ENCODE results near the gene DMRTB1. TPM values are rescaled to one million over a fixed set of nuclear protein-coding genes. Genes with fewer than 3 reads are reported as not detected.

Gene DMRTB1
- total RNA-seq, 1 experiment from 2014 or later: not detected

GRCh38 chr1:53507116-53507820, 48.1 kb downstream of the DMRTB1 start:
- no peak for DNase-seq (ENCODE audit: low spot score)

DNA sequence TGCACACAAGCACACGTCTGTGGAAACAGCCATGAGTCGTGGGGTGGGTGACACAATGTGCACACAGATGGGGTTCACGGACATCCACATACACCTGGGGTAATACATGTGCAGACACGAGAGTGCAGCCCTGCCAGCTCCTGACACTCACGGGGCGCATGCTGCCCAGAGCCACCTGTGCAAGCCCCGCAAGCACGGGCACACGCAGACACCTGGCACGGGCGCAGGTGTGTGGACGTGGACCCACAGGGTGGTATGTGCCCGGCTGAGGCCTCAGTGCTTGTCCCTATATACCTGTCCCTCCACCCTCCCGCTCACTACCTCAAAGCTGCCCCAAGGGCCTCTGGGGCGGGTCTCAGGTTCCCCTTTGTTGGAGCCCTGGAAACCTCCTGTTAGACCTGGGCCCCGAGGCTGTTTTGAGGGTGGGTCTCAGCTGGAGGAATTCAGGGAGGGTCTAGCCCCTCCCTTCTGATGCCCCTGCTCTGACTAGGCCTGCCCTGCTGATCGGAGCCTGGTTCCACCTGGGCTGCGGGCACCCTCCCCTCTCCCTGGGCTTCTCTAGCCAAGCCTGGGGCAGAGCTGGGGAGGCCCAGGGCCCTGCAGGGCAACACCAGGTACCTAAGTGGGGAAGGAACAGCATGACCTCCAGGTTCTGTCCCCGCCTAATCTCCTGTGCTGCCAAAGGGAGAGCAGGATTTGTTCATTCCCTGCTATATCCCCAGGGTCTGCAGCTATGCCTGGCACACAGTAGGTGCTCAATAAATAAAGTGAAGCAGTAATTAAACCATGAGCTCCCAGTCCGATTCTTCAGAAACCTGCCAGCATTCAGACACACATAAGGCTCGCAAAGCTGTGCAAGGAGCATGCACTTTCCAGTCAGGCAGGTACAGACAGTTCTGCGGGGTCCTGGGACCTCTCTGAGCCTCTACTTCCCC, 49.1 kb downstream of the DMRTB1 start:
- DNase-seq (ENCODE audit: low spot score): no peak

DNA sequence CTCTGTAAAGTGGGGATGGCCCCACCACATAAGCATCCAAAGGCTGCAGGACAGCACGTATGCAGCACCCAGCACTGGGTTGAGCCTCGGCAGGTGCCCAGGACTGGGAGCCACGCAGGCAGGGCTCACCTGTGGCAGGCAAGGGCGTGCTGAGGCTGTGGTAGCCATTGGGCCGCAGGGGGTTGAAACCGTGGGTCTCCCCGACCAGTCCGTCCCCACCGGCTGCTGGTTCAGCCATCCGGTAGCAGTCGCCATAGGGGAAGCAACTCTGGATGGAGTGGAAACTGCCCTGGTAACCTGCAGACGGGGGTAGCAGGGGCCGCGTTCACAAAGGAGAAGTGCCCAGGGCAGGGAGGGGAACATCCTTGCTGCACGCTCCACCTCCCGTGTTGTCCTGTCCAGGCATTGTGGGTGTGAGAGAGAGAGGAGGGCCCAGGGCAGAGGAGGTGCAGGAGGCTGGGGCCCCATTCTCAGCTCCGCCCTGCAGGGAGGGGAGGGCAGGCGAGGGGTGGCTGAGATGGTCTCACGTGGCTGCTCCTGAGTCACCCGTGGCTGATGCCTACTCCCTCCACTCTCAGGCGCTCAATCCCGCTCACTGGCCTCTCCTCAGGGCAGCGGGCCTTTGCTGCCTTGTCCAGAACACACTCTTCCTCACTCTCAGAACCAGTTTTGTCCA, 49.9 kb downstream of the DMRTB1 start:
- no peak for DNase-seq (ENCODE audit: low spot score)

DNA sequence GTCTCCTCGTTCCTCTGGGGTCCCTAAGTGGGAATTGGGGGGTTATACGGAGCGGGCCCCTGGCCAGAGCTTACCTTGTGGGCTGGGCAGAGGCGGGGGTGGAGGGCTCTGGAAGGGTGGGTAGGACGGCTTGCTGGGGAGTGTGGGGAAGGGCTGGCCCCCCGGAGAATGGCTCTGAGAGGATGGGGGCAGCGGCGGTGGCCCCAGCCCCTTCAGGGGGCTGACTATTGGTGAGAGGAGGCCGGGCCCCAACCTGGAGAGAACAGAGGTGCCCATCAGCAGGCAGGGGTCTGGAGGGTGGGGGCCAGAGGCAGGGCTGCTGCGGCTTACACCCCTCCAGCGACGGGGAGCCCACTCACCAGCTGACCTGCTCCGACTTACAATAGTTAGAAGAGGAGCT, 50.6 kb downstream of the DMRTB1 start:
- no peak for DNase-seq (ENCODE audit: low spot score)

DNA sequence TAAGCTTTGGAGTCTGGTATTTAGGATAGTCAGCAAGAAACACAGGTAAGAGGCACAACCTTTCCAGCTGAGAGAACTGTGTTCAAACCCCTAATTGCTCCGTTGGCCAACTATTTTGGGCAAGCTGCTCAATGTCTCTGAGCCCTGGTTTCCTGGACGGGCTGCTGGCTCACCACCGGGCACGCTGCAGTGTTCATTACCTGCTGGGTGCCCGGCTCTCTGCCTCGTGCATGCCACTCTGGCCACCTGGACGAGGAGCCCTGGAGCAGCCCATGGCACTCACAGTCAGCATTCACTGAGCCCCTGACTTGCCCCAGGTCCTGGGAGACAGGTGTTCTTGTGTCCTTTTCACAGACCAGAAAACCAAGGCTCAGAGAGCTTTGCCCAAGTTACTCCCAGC, 51.0 kb downstream of the DMRTB1 start:
- DNase-seq (ENCODE audit: low spot score): no peak

DNA sequence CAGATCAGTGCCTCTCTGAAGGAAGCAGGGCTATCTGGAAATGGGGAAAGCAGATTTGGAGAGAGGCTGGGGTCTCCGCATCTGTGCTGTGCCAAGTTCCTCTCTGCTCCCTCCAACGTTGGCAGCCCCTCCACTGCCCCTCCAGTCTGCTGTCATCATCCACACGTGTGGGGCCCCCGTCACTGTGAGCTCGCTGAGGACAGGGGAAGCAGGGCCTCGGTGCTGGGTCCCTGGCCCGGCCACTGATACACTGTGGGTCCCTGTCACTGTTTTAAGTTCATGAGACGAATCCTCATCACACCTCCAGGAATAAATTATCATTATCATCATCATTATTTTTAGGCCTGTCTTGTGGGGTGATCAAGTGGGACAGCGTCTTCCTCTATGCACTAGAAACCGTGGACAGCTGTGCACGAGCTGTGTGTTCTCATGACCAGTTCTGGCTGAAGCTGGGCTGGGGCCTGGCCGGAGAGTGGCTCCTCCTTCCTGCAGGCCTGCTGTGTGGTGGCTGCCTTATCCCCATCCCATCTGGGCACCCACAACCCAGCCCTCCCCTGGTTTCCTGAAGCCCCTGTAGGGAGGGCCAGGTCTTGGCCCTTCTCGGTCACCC, 52.2 kb downstream of the DMRTB1 start:
- DNase-seq (ENCODE audit: low spot score): no peak

DNA sequence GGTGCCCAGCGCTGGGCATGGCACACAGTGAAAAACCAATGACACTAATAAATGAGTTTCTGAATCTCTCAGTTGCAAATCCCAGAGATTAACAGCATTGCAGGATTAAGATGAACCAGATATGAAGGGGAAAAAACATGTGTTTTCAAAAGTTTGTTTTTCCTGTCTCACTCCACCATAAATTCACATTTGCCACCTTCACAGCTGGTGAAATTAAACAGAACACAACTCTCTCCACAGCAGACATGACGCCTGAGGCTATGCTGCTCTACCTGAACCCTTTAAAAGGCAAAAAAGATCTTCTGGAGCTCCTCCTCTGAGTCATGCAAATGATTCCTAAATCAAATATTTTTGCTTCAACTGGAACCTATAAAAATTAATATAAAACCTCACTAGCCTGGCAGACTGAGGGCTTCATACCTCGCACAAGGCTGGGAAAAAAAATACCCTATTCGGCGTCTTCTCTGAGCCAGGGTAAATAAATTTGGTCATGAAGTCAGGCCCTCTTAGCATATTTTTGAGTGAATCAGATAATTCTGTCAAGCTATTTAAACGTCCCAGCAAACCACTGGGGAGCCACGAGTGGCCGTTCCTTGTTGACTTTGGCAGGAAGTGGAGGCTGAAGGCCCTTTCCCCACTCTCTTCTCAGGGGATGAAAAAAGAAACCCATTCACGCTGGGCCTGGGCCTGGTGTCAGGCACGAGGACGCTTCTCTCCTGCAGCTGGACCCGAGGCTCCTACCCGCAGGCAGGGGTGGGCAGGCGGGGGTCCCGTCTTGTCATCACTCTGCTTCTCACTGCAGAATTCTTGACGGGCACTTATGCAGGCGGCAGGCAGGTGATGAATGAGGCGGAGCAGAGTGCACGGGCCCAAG, 53.0 kb downstream of the DMRTB1 start:
- DNase-seq (ENCODE audit: low spot score): no peak

DNA sequence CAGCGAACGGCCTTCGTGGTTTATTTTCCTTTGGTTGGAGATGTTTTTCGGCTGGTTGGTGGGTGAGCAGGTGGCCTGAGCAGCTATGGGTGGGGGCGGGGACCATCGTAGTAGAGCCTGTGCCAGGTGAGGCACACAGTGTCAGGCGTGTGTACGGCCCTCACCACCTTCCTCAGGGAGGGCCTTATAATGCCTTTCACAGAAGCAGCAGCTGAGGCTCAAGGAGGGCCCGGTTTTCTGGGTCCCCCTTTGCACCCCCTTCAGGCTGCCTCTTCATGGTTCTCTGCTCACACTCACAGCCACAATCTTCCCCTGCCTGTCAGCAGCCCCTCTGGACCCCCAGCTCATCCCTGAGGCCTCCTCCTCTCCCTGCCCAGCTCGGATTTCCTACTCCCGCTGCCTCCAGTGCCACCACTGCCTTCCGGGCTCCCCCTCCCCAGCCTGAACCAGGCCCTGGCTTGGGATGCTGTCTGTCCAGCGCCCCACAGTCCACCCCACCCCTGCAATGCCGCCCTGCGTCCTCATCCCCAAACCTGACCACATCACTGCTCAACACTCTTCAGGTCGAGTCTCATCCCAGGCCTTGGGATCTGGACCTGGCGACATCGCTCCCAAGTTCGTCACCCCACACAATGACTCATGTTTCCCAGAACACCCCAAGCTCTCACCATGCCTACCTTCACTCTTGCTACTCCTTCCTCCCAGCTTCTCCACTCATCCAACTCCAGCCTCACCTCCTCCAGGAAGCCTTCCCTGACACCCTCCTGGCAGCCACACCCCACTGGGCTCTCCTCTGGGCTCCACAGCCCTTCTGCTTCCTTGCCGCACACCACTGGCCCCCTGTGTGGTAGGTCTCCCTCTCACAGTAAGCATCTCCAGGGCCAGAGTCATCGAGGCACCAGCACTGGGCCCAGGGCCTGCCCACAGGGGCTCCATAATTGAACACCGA, 53.9 kb downstream of the DMRTB1 start:
- no peak for DNase-seq (ENCODE audit: low spot score)

GRCh38 chr1:53513846-53514245, 54.6 kb downstream of the DMRTB1 start:
- no peak for DNase-seq (ENCODE audit: low spot score)

GRCh38 chr1:53514436-53514835, 55.2 kb downstream of the DMRTB1 start:
- no peak for DNase-seq (ENCODE audit: low spot score)

DNA sequence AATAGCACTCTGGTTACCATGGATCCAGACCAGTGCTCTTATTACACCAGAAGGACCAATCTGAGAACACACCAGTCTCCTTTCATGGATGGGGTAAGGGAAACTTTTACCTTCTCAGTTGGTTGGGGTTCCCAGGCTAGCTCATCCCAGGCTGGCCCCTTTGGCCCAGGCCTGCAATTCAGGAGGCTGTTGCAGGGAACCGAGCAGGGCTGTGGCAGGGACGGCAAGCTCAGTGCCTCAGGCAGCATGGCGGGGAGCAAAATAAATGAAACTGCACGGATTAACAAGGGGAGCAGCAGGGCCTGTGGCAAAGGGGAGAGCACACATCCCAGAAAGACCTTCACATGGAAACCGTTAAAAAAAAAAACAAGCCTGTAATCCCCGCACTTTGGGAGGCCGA, 57.0 kb downstream of the DMRTB1 start:
- no peak for DNase-seq (ENCODE audit: low spot score)

Other genes with a start within 250 kb of the DMRTB1 start
- 34.4 and 39.1 TPM in 2 replicates for gene CZIB, start 238.8 kb upstream of the DMRTB1 start, total RNA-seq (2014; rRNA removed; shearing (Covaris generic))
- 42.5 and 44.1 TPM in 2 replicates for gene MAGOH, start 220.9 kb upstream of the DMRTB1 start, total RNA-seq (2014; rRNA removed; shearing (Covaris generic))
- 242 and 262 TPM in 2 replicates for gene LRP8, start 131.3 kb upstream of the DMRTB1 start, total RNA-seq (2014; rRNA removed; shearing (Covaris generic))